OCI-M1 (cell line): Measurements from ENCODE around the gene THBS4.

Experiments
- DNase-seq: peaks from one replicate; lab custom pipeline; 2025; lab: John Stamatoyannopoulos, UW

The THBS4 gene

DNA sequence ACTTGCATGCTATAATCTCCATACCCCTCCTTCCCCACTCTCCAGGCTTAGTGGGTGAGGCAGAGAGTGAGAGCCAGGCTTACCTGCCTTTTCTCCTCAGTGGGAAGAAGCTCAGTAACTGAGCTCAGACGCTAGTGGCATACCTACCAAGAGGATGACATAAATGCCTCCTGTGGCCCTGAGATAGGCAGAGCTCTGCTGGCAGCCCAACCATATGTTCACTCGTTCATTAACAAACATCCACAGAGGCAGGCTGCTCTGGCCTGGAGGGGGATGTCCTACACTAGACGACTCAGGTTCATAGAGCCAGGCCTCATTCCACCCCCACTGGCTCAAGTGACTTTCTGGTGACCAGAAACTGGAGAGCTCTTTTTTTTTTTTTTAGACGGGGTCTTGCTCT, 81.3 kb downstream of the THBS4 start:
- no peak for DNase-seq

- no peak for DNase-seq
Measured at GRCh38 chr5:80117446-80117845, 82.3 kb downstream of the THBS4 start.

GRCh38 chr5:80119372-80119771, 84.2 kb downstream of the THBS4 start:
- DNase-seq, result no peak

DNA sequence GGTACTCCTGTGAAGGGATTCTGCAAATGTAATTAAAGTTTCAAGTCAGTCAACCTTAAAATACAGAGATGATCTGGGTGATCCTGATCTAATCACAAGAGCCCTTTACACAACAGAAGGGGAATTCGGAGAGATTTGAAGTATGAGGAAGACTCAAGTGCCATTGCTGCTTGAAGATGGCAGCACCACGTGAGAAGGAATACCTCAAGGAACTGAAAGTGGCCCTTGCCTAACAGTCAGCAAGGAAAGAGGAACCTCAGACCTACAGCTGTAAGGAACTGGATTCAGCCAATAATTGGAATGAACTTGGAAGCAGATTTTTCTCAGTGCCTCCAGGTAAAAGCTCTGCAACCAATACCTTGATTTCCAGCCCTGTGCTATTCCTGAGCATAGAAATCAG, 87.4 kb downstream of the THBS4 start:
- DNase-seq, result peak; percentile 43

DNA sequence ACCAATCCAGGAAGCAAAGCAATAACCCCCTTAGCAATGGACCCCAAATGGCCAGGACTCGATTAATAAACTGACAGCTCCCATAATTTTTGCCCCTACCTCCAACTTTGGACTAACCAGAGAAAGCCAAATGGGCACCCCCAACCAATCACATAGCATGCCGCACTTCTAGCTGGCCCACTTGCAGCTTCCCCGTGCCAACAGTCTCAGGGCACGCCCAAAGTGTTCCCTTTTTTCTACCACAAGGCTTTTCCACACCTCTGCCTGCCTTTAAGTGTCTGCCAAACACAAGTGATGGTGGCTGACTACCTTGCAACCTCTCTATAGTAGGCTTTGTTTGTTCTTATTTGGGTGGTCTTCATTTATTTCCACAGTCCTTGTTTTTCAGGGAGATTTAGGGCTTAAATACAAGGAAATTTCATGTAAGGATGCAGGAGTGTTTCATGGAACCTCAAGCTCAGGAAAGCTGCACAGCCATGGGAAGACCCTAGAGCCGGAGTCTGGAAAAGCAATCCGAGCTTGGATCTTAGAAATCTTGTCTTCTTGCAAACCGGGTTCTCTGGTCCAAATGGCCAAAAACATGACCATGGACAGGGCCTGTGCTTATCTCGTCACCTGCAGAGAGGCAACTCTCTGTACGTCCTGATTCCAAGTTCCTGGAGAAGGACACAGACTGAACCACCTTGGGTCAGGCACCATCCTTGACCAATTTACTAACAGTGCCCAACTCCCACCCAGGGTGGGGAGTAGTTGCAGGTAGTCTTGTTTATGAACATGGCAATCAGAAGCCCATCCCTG, 89.2 kb downstream of the THBS4 start:
- no peak for DNase-seq

- DNase-seq, result no peak
Measured at GRCh38 chr5:80125022-80125961, 90.1 kb downstream of the THBS4 start.

DNA sequence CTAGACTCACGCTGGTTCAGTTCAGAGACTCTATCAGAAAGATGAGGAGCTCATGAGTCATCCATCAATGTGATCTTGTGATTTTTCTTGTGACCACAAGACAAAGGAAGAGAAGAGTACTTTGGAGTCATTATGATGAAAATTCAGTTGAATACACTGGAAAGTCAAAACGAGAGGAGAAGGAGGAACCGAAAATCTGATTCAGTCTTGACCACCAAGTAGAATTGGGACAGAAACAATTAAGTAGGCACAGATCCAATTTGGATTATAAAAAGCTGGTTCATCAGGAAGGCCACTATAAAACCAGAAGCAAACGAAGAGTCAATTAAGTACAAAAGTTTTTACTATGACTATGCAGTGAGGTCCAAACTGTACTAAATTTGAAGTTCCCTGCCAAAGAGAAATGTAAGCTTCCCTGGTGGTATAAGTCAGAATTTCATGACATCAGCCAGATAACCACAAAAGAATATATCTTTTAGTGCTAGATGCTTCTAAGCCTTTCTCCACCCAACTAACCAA, 90.9 kb downstream of the THBS4 start:
- DNase-seq, result peak; percentile 47

DNA sequence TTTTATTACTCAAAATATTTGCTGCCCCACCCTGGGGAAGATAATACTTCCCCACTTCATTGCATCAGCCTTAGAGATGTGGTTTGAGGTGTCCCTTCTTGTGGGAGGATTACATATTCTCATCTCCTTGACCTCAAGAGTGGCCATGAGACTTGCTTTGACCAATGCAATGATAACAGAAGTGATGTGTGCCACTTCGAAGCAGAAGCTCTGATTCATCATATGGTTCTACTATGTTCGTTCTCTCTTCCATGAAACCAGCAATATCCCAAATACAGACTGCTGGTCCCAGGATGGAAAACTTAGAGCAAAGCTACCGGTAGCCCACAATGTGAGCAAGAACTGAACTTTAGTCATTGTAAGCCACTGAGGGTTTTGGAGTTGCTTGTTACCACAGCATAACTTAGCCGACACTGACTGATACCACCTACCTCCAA, 92.0 kb downstream of the THBS4 start:
- peak; percentile 80 for DNase-seq

GRCh38 chr5:80128141-80128540, 93.0 kb downstream of the THBS4 start:
- DNase-seq, result no peak

GRCh38 chr5:80129146-80129545, 94.0 kb downstream of the THBS4 start:
- no peak for DNase-seq
